GM21423 (cell line): Measurements from ENCODE around the gene MAP3K15.

ENCODE experiments used
- ATAC-seq: cut with Tn5 transposase; IDR thresholded peaks from one replicate; pipeline ENCODE4 v1.9.1; 2021; ENCODE audit warnings: mild to moderate bottlenecking, moderate library complexity; ENCODE audit not compliant: unreplicated experiment

MAP3K15 gene

DNA sequence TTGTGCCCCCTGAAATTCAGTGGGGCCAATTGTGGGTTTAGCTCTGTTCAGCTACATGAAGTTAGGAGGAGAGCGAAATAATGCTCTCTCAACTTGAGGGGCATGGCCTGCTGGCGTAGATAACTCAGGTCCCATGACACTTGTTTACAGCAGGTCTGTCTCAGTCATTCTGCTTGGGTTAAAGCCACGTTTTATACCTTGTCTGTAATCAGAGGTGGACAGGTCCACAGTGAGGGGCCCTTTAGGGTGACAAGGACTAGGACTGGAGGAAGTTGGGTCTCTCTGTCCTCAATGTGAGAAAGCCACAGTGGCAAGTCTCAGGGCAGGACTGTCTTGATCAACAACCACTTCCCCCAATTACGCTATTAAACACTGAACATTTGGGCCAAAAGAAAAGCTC is 122.6 kb downstream of the MAP3K15 start:
- ATAC-seq = no peak

DNA sequence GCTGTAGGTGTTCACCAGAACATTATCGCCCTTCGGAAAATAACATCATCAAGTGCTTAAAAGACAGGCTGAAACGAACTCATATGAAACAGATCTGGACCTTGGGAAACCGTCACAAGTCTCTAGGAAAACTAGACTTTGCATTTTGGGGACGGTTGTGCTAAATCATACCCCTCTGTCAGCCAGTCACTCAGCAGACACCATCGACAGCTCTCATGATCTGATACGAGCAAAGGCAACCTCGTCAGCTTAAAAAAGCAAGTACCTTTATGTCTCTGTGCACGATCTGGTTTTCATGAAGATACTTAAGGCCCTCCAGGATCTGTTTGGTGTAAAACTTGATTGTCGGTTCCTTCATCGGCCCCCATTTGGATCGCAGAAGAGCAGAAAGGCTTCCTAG is 123.2 kb downstream of the MAP3K15 start:
- ATAC-seq = no peak

DNA sequence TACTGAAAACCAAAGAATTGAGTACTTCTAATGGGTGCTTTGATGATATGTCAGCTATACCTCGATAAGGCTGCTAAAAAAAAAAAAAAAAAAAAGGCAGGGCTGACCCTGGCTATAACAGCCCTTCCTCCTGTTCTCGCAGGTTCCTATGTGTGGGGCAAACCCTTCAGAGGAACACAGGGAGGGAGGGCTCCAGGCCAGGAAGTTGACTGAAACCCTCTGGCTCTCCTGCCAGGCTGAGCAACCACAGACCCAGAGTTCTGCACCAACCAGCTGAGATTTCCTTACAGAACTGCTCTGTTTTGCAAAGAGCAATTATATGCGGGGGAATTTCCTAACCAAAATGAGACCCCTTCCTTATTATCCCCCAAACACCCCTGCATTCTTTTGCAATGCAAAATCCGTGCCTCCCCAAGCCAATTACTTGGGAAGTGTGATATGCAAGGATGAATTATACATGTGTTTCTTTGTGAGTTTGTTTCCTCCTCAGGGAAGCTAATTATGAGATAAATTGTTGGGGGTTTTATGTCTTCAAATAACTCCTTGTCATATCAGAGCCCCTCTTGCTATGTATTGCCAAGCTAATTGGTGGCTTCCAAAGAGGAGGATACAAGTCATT is 126.0 kb downstream of the MAP3K15 start:
- no peak for ATAC-seq

DNA sequence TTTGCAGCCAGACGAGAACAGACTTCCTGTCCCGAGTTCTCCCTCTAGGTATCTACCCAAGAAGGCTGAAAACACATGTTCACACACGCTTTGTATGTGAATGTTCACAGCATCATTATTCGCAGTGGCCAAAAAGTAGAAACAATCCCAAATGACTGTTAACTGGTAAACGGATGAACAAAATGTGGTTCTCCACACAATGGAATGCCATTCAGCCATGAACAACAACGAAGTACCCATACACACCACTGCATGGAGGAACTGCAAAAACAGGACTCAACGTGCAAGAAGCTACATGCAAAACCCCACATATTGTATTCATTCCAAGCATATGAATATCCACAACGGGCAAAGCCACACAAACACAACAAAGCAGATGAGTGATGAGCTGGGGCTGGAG is 126.6 kb downstream of the MAP3K15 start:
- no peak for ATAC-seq

DNA sequence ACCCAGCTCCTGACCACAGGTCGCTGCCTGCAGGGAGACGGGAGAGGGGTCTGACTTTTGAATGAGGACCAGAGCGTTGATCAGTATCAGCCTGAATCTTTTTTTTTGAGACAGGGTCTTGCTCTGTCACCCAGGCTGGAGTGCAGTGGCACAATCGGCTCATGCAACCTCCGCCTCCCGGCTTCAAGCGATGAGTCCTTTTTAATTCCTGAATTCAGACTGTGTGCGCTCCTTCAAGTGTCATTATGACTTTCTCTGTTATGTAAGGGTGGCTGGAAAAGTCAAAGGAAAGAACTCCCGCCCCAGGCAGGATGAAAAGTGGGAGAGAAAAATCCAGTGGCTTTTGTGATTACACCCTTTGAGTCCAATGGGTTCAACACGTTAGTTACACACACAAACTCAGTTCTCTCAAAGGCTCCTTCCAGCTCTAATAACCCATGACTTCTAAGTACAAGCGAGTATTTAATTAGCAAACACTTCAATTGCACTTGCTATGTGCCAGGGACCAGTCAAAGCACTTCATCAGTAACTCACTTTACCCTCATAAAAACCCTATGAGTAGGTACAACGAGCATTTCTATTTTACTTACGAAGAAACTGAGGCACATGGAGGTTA is 127.1 kb downstream of the MAP3K15 start:
- ATAC-seq = no peak

DNA sequence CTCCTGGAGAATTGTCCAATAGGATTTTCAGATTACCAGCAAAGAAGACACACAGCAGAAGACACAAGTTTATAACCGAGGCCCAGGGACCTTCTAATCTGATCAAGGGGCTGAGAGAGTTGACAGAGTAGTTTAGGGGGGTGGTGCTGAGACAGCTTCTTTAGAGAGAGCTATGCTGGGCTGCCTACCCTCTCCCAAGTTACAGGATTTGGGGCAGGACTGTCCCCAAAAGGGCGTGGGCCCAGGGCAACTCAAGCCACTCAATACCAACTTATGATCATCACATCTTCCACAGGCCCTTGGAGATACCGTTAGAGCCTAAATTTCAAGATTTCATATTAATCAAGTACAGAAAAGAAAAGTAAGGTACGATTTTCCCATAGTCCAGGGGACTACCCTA is 128.6 kb downstream of the MAP3K15 start:
- no peak for ATAC-seq

DNA sequence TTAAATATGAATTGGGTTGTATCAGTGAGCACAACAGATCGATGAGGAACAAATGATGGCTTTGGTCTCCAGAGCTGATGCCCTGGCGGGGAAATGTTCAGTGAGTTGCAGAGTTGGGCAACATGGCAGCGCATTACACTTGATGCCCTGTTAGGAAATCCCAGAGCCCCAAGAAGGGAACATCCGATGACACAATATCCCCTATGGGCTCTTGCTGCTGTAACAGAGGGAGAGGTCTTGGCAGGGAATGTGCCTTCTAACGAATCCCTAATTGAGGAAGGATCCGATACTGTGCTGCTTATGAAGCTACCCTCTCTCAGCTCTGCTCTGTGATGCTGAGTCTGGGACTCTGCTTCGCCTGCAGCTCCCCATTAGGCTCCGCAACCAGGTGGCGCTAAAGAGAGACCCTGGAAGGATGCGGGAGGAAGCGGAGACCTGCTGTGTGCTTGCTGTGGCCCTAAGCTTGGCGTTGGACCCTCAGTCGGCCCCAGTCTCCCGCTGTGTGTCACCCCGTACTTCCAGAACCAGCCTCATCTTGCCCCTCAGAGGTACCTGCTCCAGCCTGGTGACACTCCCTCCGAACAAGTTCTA is 132.7 kb downstream of the MAP3K15 start:
- no peak for ATAC-seq

DNA sequence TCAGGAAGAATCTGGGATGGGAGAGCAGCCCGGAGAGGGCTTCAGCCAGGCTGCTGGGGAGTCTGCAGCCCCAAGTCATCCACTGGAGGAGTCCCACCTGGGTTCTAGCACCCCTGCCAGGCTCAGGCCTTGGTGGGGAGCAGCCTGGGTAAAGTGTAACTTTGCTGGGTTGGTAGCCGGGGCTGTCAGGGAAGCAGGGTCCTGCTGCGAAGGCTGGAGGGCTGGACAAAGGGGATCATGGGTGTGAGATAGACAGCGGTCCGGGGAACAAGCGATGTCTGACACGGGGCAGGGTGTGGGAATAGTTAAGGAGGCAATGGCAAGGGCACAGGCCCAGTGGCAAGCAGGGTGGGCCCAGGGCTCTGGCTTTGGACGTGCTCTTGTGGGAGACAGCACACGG is 134.0 kb downstream of the MAP3K15 start:
- no peak for ATAC-seq

DNA sequence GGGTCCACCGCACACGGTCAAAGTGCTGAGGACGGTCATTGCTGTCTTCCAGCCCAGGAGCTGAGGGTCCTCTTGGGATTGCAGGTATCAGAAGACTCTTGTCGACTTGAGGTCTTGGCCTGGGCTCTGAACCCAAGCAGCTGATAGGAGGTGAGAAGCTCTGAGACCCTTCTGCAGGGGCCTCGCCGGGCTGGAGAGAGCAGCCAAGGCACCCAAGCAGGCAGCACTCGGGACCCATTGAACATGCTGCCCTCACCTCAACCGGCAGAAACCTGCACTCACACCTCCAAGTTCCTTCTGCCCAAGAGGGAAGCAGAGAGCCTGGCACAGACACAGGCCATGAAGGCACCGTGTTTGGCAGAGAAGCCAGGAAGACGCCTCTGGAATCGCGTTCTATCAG is 137.5 kb downstream of the MAP3K15 start:
- no peak for ATAC-seq

DNA sequence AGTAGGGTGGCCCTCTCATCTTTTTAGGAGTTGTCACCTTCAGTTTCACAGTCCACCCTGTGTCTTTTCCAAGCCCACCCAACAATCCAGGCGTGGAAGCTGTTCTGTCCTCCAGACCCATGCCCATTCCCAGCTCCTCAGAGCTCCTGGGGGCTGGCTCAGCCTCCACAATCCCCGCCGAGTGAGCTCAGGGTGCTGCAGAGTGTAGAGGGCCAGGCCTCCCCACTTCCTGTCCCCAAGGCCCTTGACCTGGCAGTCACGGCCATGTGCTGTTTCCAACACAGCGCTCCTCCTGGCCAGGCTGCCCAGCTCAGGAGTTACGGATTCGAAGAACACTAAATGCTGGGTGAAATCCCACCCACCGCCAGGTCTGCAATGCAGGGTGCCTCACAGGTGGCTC is 139.8 kb downstream of the MAP3K15 start:
- no peak for ATAC-seq

DNA sequence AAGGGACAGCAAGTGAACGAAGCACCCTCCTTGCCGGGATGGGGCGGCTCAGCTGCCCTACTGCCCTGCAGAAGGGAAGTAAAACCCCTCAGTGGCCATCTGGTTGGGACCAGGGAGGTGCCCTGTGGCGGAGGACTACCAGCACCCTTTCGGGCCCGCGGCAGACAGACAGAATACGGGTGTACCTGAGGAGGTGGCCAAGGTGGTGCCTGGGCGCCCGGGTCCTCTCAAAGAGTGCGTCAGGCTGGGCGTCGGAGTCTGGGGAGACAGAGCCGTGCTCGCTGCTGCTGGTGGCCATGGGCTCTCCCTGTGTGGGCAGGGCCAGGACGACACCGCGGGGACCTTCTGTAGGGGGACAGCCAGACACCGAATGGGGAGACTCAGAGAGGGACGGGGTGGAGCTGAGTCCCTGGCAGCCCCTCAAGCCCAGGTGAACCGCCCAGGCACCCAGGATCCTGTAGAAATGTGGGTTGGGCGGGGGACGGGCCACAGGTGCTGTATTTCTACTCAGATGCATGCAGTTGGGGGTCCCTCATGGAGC is 141.9 kb downstream of the MAP3K15 start:
- ATAC-seq = no peak

DNA sequence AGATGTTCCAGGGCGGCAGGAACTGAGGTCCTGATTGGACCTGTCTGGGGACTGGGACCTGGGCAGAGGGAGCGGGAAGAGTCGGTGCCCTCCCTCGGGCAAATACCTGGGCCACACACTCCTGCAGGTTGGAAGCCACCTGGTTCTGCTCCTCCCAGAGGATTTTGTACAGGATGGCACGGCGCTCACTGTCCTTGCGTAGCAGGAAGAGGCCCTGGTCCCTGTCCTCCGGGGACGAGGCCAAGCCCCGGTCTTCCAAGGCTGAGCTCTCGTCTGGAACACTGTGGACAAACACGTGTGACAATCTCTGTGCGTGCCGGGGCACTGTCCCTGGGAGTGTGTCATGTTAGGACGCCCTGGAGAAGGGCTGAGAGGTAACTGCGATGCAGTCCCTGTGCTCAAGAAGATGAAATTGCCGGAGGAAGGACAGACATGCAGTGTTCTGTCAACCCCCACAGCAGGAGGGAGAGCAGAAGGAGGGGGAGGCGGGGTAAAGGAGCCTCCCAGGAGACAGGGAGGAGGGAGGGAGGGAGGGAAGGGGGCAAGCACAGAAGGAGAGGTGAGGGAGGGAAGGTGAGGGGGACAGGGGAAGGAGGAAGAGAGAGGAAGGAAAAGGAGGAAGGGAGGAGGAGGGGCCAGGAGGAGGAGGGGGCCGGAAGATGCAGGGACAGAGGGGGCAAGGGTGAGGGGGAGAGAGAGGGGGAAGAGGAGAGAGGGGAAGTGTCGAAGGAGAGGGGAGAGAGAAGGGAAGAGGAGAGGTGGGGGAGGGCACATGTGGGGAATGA is 142.6 kb downstream of the MAP3K15 start:
- peak; percentile 28 for ATAC-seq

DNA sequence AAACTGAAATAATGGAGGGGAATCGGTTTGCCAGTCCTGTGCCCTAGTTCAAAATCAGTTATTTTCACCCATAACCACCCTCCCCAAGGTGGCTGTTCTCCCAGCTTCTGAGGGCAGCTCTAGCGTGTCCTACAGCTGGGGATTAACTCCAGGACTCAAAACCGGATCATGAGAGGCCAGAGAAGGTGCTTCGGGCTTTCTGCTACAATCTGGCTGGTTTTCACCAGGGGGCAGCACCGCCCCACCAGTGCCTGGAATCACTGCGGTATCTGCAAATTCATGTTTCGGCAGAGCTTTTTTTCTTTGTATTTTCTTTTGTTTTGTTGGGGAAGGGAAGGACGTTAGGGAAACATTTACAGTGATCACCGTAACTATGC is 143.2 kb downstream of the MAP3K15 start:
- peak; percentile 48 for ATAC-seq

DNA sequence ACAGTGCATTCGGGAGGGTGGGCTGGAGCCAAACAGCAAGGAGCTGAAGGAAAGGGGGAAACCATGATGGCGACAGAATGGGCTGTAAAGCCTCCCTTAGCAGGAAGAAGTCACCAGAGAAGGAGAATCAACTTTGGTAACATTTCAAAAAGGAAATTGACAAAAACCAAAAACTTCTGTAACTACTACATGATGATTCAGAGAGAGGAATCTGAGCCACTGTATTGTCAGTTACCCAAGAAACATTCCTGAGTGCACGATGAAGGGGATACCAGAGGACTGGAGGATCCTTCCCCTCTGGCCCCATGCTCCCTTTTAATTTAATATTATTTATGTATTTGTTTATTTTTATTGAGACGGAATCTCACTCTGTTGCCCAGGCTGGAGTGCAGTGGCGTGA is 145.2 kb downstream of the MAP3K15 start:
- ATAC-seq = no peak

DNA sequence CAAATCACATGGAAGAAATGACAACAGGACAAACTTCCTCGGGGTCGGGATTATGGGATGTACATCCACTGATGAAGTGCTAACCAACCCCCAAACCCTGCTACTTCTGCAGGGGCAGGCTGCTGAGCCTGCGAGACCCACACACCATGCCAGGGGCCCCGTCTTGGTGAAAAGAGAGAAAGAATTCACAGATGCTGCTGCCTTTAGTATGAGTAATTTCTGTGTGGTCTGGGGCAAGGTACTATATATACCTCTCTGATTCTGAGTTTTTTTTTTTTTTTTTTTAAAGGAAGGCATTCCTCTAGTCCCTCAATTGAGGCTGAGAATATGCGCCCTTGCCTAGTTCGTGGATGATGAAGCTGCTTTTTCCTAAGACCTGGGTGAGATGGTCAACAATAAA is 146.7 kb downstream of the MAP3K15 start:
- no peak for ATAC-seq

DNA sequence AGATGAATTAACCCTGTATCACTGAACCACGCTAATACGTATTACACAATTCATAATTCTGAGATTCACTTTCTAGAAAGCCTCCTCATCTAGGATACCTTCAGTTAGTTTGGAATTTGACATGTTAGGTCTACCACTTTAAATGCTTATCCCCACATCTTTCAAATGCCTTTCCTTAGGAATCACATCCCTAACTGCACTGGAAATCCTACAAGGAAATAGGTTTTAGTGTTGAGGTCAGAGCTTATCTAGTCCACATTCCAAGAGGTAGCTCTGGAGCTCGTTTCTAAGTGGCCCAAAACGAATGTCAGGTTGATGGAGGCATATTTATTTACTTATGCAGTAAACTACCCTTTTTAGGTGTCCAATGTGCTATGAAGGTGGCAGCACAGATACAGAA is 153.6 kb downstream of the MAP3K15 start:
- ATAC-seq = no peak

DNA sequence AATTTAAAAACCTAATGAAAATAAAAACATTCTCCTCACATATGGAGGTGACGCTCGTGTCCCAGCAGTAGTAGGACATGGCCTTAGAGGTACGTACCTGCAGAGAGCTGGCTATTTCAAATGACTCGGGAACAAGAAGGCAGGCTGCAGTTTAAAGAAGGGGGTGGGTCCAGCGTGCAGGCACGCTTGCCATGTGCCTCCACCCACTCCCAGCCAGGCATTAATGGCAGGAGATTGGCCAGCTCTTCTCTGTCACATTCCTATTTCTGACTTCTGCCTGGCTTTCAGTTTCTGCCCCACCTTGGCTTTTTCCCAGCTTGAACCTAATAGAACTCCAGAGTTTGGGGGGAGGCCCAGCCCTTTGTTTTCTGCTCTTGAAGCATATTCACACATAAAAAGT is 154.4 kb downstream of the MAP3K15 start:
- ATAC-seq = no peak

DNA sequence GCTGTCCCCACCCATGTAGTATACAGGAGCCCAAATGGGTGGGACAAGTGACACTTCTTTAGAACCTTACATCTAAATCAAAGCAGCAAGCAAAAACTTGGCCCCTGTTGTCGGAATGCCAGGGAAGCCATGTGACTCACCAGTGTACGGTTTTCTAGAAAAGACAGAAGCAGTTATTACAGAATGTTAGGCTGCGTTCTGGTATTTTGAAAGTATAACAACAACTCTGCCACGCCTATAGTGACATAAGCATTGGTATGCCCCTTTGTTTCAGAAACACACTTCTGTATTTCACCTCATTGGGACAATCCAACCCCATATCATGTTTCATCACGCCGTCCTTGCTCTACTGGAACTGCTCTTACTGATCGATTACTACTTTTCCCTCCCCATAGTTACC is 156.8 kb downstream of the MAP3K15 start:
- ATAC-seq = no peak

DNA sequence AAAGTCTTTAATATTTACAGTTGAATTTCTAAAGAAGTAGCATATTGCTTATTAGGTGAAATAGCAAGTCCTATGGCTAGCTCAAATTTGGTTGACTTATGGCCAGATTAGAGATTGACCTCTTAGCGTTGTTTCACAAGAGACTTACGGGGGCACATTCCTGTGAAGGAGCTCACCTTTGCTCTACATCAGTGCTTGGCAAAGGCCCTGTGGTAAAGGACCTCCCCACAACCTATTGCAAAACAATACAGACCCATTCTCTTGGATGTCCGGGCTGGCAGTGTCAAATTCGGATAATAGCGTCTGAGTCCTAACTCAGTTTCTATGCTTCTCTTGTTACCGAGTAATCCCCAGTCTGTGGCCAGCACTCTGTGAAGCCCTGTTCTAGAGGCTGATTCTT is 160.7 kb downstream of the MAP3K15 start:
- ATAC-seq = no peak

DNA sequence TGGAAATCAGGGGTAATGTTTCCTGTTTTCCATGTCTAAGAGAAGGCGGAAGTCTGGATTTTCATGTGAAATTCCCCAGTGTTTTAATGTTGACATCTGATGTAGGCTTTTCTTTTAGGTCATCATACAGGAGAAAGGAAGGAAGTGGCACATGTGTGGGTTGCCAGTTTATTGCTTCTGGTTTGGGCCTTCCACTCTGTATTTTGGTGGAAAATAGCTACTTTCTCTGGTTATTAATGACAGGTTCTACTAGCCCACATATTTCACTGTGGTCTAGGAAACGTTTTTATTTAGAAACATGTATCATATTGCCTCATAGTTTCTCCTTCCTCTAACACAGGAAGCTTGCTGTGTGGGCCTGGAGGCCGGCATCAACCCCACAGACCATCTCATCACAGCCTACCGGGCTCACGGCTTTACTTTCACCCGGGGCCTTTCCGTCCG is 164.3 kb downstream of the MAP3K15 start:
- ATAC-seq = peak; percentile 95

DNA sequence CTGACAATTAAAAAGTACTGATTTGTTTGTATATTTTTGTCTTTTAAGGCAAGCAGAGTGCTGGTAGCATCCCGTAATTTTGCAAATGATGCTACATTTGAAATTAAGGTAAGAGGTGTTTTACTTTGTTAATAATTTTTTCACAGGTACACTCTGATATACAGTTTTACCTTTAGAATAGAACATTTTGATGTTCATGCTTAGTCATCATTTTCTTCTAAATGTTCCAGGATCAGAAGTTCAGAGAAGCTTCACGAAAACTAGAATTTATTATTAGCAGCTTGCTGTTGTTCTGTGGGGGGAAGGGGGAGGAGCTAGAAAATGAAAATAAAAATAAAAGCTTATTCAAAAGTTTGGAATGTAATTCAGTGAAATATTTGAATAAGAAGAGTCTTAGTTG is 166.0 kb downstream of the MAP3K15 start:
- ATAC-seq = no peak

DNA sequence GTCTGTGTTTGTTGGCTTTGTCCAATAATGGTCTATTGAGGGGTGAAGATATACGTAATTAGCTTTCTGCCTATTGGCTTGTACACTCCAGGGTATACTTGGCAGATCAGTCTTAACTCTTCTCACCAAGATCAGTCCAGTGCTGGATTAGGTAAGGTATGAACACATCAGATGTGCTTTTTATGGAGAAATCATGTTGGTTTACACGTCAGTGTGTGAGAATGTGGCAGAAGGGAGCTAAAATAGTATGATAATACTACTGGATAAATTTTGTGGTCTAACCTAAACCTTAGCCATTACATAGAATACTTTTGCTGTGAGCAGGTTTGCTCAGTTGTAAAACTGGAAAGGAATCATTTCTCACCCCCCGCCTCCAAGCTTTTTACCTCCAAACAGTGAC is 167.4 kb downstream of the MAP3K15 start:
- no peak for ATAC-seq
